Epithelial cell of proximal tubule (primary cell): Measurements from ENCODE around the gene KRT31. TPM values are rescaled to one million over a fixed set of nuclear protein-coding genes. Genes with fewer than 3 reads are reported as not detected.

ENCODE experiments used
- DNase-seq: peaks from one replicate; pipeline ENCODE4 v3.0.0-alpha.2; 2011; ENCODE audit warnings: low read depth
- H3K4me3 ChIP-seq: 2 replicates; pipeline ENCODE4 v1.5.1; 2011; ENCODE audit warnings: low read depth, mild to moderate bottlenecking, low read length
- CTCF ChIP-seq: conservative IDR thresholded peaks from 2 replicates; pipeline ENCODE4 v1.5.1; 2012; ENCODE audit warnings: low read depth, mild to moderate bottlenecking, low read length
- total RNA-seq: library from RNA; depleted of rRNA; stranded (reverse); fragments of >200 nt; gene quantifications from 2 replicates; pipeline ENCODE4 v1.2.3, GENCODE V29; 2015

The KRT31 gene
- total RNA-seq, 1 donor from 2014 or later = not detected

- no peak for DNase-seq
- TF ChIP-seq CTCF = peak; percentile 55
- H3K4me3 ChIP-seq = no peak overlapping the region
Measured at GRCh38 chr17:41417576-41418015, 20.2 kb upstream of the KRT31 start.

DNA sequence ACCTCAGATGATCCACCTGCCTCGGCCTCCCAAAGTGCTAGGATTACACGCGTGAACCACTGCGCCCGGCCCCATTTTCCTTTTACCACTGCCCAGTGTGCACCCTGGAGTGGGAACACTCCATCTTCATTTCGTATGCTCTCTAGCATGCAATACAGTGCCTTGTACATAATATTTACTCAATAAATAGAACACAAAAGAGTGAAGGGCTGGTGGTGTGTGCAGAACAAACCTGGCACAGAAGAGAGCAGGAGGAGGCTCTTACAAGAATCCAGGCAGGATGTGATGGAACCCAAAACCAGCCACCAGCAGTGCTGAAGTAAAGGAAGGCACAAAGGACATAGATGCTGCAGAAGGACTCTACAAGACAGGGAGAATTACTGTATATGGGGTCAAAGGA is 19.7 kb upstream of the KRT31 start:
- TF ChIP-seq CTCF = no peak
- DNase-seq = no peak
- H3K4me3 ChIP-seq = no peak overlapping the region

- DNase-seq = no peak
- no peak overlapping the region for H3K4me3 ChIP-seq
Measured at GRCh38 chr17:41416479-41416878, 19.1 kb upstream of the KRT31 start.

GRCh38 chr17:41415833-41416335 is 18.5 kb upstream of the KRT31 start:
- no peak overlapping the region for H3K4me3 ChIP-seq
- DNase-seq = peak; percentile 78
- no peak for TF ChIP-seq CTCF

More at GRCh38 chr17:41416479-41416878, 19.1 kb upstream of the KRT31 start:
- no peak for TF ChIP-seq CTCF

- no peak for DNase-seq
- no peak overlapping the region for H3K4me3 ChIP-seq
- no peak for TF ChIP-seq CTCF
Measured at GRCh38 chr17:41415411-41415810, 18.0 kb upstream of the KRT31 start.

DNA sequence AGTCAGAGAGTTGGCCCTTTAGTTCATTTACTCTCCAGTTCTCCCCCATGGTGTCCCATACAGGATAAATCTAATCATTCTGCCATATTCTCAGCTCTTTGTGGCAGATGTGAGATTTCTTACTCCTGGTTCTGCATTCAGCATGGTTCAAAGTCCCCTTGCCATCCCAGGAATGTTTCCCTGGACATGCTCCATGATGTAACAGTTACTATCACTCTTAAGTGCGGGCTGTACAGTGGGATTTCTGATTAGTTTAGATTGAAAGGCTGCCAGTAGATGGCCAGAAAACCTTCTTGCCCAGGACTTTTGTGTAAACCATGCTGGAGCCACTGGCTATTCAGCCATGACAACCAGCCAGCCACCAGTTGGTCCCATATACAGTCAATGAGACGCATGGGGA is 16.6 kb upstream of the KRT31 start:
- no peak for TF ChIP-seq CTCF
- DNase-seq = no peak

GRCh38 chr17:41413353-41413957 is 16.0 kb upstream of the KRT31 start:
- no peak for TF ChIP-seq CTCF
- no peak for DNase-seq
- no peak overlapping the region for H3K4me3 ChIP-seq

More for the DNA sequence above, 16.6 kb upstream of the KRT31 start:
- H3K4me3 ChIP-seq = no peak overlapping the region
